Skin of body (tissue), 2 donors: ENCODE data around the gene COG4. TPM values are rescaled to one million over a fixed set of nuclear protein-coding genes. Genes with fewer than 3 reads are reported as not detected.
A peak's percentile ranks its signal among the peaks of the same experiment; 100 is the strongest.
"Not testable (repeated sequence)": the region's sequence is repeated elsewhere in the genome, so short reads cannot be mapped to it uniquely, and the experiment has no call there.

Source experiments
- DNase-seq: peaks from one replicate; lab custom pipeline; 2025; lab: John Stamatoyannopoulos, UW
- total RNA-seq: library from RNA; depleted of rRNA; stranded (reverse); fragments of >200 nt; gene quantifications from one replicate; pipeline ENCODE4 v1.2.3, GENCODE V29; 2014

Gene COG4
- total RNA-seq, 1 donor from 2014 or later: 28.7 TPM

DNA sequence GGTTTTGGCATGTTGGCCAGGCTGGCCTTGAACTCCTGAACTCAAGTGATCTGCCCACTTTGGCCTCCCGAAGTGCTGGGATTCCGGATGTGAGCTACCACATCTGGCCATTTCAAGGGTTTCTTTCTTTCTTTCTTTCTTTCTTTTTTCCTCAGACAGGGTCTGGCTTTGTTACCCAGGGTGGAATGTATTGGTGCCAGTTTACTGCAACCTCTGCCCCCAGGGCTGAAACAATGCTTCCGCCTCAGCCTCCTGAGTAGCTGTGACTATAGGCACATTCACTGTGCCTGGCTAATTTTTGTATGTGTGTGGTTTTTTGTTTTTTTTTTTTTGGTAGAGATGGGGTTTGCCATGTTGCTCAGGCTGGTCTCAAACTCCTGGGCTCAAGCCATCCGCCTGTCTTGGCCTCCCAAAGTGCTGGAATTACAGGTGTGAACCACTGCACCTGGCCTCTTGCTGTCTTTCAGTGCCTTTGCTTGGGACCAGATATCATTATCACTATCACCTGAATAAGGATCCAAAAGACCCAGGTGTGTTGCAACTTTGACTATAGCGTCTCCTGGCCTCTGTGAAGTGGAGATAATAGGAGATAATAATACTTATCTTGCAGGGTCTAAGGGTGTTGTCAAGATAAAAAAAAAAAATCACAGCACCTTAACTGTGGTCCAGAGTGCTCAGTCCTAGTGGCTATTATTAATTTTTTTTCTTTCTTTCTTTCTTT is 65.7 kb downstream of the COG4 start:
- DNase-seq: no peak

- no peak for DNase-seq
Observed at GRCh38 chr16:70455910-70456309, 67.4 kb downstream of the COG4 start.

DNA sequence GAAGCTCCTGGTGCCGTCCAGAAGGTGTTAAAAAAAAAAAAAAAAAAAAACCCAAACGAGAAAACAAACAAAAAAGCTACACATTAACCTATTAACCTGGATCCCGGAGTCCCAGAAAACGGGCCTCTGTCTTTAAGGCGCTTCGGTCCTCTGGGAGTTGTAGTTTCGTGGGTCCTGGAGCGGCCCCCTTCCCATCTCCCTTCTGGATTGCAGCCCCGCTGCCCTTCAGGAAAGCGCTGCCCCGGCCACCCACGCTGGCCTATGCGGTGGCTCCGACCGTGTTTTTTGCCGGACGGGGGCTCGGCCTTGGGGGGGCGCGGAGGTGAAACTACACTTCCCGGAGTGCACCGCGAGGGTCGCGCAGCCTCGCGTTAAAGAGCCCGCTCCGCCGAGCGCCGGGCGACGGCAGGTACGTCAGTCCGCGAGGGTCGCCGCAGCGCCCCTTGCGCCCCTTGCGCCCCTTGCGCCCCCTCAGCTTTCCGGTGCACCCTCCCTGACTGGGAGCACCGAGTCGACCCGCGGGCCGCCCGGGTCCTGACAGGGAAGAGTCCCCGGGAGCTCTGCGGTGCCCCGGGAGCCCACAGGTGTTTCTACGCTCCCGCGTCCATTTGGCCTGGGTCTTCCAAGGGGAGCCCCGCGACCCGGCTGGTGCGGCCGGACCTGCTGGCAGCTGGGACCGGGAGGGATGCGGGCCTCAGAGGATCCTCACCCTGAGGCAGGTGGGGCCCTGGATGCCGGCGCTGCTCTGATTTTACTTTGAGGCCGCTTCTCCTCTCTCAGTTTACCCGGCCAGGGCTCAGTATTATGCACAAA is 68.9 kb downstream of the COG4 start, which contains the start of gene FCSK:
Gene FCSK (plus strand): TSS at position 374 of the 813 bp plus-strand sequence. CDS start 8,596 bp downstream, outside the sequence.
- peak; percentile 61 for DNase-seq

- DNase-seq: no peak
Observed at GRCh38 chr16:70453892-70454221, 69.5 kb downstream of the COG4 start.

- DNase-seq: no peak
Observed at GRCh38 chr16:70453117-70453891, 70.0 kb downstream of the COG4 start.

- DNase-seq: not testable (repeated sequence)
Observed at GRCh38 chr16:70451004-70451340, 72.4 kb downstream of the COG4 start.

DNA sequence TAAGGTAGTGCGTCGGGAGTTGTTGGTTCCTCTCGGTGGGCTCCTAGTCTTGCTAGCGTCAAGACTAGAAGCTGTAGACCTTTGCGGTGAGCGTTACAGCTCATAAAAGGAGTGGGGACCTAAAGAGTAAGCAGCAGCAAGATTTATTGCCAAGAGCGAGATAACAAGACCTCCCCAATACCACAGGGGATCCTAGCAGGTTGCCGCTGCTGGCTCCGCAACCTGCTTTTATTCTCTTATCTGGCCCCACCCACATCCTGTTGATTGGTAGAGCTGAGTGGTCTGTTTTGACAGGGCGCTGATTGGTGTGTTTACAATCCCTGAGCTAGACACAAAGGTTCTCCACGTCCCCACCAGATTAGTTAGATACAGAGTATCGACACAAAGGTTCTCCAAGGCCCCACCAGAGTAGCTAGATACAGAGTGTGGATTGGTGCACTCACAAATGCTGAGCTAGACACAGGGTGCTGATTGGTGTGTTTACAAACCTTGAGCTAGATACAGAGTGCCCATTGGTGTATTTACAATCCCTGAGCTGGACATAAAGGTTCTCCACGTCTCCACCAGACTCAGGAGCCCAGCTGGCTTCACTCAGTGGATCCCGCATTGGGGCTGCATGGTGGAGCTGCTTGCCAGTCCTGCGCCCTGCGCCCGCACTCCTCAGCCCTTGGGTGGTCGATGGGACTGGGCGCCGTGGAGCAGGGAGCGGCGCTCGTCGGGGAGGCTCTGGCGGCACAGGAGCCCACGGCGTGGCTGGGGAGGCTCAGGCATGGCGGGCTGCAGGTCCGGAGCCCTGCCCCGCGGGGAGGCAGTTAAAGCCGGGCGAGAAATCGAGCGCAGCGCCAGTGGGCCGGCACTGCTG is 73.0 kb downstream of the COG4 start:
- not testable (repeated sequence) for DNase-seq

DNA sequence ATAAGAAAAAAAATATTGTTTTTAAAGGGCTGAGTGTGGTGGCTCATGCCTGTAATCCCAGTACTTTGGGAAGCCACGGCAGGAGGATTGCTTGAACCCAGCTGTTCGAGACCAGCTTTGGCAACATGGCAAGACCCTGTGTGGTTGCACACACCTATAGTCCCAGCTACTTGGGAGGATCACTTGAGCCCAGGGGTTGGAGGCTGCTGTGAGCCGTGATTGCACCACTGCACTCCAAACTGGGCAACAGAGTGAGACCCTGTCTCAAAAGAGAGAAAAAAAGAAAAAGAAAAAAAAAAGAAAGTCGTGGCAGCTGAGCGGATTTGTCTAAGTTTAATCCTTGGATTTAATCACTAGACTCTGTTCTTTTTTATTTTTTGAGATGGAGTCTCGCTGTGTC is 75.3 kb downstream of the COG4 start:
- DNase-seq: no peak

DNA sequence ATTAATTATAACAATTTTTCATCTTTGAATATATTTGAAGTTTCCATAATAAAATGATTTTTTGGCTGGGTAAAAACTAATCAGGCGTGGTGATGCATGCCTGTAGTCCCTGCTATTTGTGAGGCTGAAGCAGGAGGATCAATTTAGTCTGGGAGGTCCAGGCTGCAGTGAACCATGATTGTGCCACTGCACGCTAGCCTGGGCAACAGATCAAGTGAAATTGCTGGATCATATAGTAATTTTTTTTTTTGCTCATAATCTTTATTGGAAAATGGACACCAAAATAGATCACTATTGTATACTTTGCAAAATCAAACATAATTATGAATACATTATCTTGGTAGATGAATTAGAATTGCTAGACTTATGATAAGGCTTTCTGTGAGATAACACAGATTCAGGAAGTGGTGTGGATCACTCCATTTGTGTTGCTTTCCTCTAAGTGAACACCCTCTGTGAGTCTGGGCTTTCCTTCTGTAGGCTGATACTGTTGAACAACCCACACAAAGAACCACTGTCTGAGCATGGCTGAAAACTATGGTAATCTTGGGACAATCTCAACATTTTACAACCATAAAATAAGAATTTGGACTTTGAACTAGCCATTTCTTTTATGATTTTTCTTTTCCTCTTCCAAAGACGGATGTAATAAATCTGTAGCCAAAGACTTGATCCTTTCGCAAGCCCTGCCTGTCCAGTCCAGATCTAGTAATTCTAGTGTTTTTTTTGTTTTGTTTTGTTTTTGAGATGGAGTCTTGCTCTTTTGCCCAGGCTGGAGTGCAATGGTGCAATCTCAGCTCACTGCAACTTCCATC is 78.9 kb downstream of the COG4 start:
- DNase-seq: no peak

GRCh38 chr16:70442344-70442743 is 81.0 kb downstream of the COG4 start:
- DNase-seq: no peak

GRCh38 chr16:70441406-70441990 is 81.9 kb downstream of the COG4 start:
- no peak for DNase-seq

- DNase-seq: no peak
Observed at GRCh38 chr16:70440009-70440692, 83.2 kb downstream of the COG4 start.

DNA sequence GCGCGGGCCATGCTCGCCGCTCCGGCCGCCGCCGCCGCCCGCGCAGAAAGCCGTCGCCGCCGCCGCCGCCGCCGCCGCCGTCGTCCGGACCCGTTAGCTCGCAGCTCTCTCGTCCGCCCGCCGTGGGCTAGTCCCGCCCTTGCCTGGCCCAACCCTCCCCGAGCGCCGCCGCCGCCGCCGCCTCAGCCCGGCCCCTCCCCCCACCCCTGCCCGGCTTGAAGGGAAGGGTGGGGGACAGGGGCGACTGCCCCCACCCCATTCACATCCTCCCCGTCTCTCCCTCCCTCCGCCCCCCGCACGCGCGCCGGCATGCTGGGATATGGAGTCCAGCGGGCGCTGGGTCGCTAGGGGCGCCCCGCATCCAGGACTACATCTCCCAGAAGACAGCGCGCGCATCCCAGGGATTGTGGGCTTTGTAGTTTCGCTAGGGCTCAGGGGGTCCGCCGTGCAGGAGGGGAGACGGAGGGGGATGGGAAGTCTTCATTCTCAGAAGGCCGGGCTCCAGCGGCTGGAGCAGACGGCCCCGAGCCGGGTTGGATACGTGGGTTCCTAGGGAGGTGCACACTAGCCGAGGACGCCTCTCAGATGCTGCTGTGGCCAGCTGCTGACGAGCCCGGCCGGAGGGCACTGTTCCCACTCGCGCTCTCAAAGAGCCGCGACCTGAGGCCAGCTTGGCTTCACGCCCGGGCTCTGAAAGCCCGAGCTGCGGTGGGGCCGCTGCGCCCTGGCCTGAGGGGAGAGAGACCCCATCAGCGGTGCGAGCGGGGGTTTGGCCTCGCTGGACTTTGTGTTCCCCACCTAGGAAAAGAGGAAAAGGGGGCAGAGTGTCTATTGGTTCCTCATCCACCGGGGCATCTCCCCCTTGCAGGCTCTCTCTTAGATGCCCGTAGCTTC is 84.1 kb downstream of the COG4 start, which contains the start of gene ST3GAL2:
Gene ST3GAL2 (minus strand): TSS at position 132 of the 894 bp plus-strand sequence. CDS start 40,570 bp downstream, outside the sequence.
- peak; percentile 94 for DNase-seq

- no peak for DNase-seq
Observed at GRCh38 chr16:70438585-70438968, 84.8 kb downstream of the COG4 start.

GRCh38 chr16:70437582-70438557 is 85.5 kb downstream of the COG4 start:
- peak; percentile 48 for DNase-seq

GRCh38 chr16:70437017-70437581 is 86.3 kb downstream of the COG4 start:
- DNase-seq: peak; percentile 70
